ENCODE data around the gene ZNF597. TPM values are rescaled to one million over a fixed set of nuclear protein-coding genes. Genes with fewer than 3 reads are reported as not detected.

Gene ZNF597
- total and polyA plus RNA-seq, 10 of the 15 experiments (the other 5 are each of a cell fraction or from before 2014, with no cell fraction given): 0.80 to 2.8 (median 2.0) TPM

- no peak for TF ChIP-seq TCF7 (IDR thresholded peaks at IDR 0.05; ENCODE audit: borderline replicate concordance)
Observed at GRCh38 chr16:3460121-3460520, 16.8 kb upstream of the ZNF597 start (continued).

GRCh38 chr16:3459401-3460090, 16.2 kb upstream of the ZNF597 start:
- WGBS (ENCODE audit: insufficient coverage, insufficient replicate concordance, low lambda C conversion rate, missing lambda C conversion rate): 81% methylated on average over 9 of the region's 9 CpGs
- FAIRE-seq (peak; percentile 23), DNase-seq (ENCODE audit: low read depth, low spot score) (no peak), ATAC-seq (no peak)
- Histone ChIP-seq H3K27me3 (replicated peaks in 1 of 2; ENCODE audit: control insufficient read depth in 2 of 2, insufficient read depth in 2 of 2, low read length in 1 of 2) (no peaks in the 10 kb centered on the region), H3K4me2 (ENCODE audit: control insufficient read depth, insufficient read depth) (peak overlapping the region; percentile 86), H2AFZ (ENCODE audit: control insufficient read depth, low read depth, low read length) (no peak overlapping the region), H3K4me1 (ENCODE audit: control insufficient read depth, insufficient read depth, low read length) (peaks cover 21% of the 10 kb centered on the region), H3K4me3 (peak overlapping the region; percentile 77), H4K20me1 (ENCODE audit: control insufficient read depth, insufficient read depth) (peaks cover under 1% of the 10 kb centered on the region; the same call in 1 of the 2 replicates), H3K9me3 (replicated peaks; ENCODE audit: control insufficient read depth, insufficient read depth, low read length) (no peaks in the 10 kb centered on the region), H3K27ac (ENCODE audit: control insufficient read depth, insufficient read depth) (0 out of 2 replicates have a peak overlapping the region, but pooled peaks have one; percentile 27), H3K36me3 (ENCODE audit: control insufficient read depth in 2 of 2, insufficient read depth in 2 of 2, low read length in 1 of 2) (no peaks in the 10 kb centered on the region; a peak in 1 of 4 replicates), H3K79me2 (ENCODE audit: control insufficient read depth, insufficient read depth, low read length) (peaks cover 66% of the 10 kb centered on the region), H3K9ac (ENCODE audit: control insufficient read depth, insufficient read depth, low read length) (peak overlapping the region; percentile 79; the same call in 1 of the 2 replicates)
- TSS peak; percentile 57 for BruUV-seq (replicated peaks)
- ChIA-PET CTCF (interaction anchor here (2.7 to 2.9 kb wide), 2 partner anchors 192 to 330 kb away, joined by 9 to 12 read pairs; no protein-coding TSS in a partner anchor), POLR2A (interaction anchor here (1.0 kb wide), 1 partner anchor 16 kb away, joined by 3 read pairs; the partner anchor contains the start of genes NAA60 and ZNF597), SMC1A (ENCODE audit: uncharacterized antibody, unreplicated experiment) (interaction anchor here (1.5 kb wide), 1 partner anchor 176 kb away, joined by 4 read pairs; the partner anchor contains the start of gene ZNF263), RAD21 (ENCODE audit: unreplicated experiment) (no interaction called here)
- intact Hi-C loops (cut with micrococcal nuclease; ENCODE audit: unreplicated experiment) (loop anchor here (1.0 to 5.0 kb wide), 4 partner anchors 43 to 271 kb away; partner anchors contain the start of genes CLUAP1, OR1F1, ZNF174 and ZSCAN32), in situ Hi-C loops (cut with MboI) (no loop called here)
- no peak for TF ChIP-seq E4F1 (IDR thresholded peaks at IDR 0.05; ENCODE audit: borderline replicate concordance, partially characterized antibody)
- TF ChIP-seq MXI1 (IDR thresholded peaks at IDR 0.05; ENCODE audit: low read depth, low read length): peak; percentile 46; the same call in 1 of the 2 replicates
- TF ChIP-seq CTCF (IDR thresholded peaks at IDR 0.05 in 2 of 3, conservative IDR thresholded peaks at IDR 0.05 in 1 of 3; ENCODE audit: control insufficient read depth in 2 of 3, extremely low read depth in 1 of 3, insufficient read depth in 1 of 3, low read depth in 3 of 3, low read length in 3 of 3): no peak
- TF ChIP-seq BCL3 (IDR thresholded peaks at IDR 0.05; ENCODE audit: borderline replicate concordance, insufficient read depth, low read depth, low read length, poor library complexity, severe bottlenecking): no peak
- TF ChIP-seq SRF (IDR thresholded peaks at IDR 0.05; ENCODE audit: low read depth in 2 of 2, low read length in 2 of 2): no peak
- 0 out of 2 replicates have a peak, but pooled peaks have one; percentile 7 for TF ChIP-seq RAD51 (IDR thresholded peaks at IDR 0.05)
- TF ChIP-seq MYC (IDR thresholded peaks at IDR 0.05; ENCODE audit: insufficient read depth, insufficient read length, insufficient replicate concordance, low read length, severe bottlenecking): no peak
- no peak for TF ChIP-seq YBX1 (IDR thresholded peaks at IDR 0.05)
- TF ChIP-seq NKRF (conservative IDR thresholded peaks at IDR 0.05): no peak
- TF ChIP-seq BMI1 (IDR thresholded peaks at IDR 0.05; ENCODE audit: borderline replicate concordance): peak; percentile 66; the same call in 1 of the 2 replicates
